ENCODE results near the gene COPZ1.

COPZ1 gene

GRCh38 chr12:54392485-54393206 lies 67.7 kb downstream of the COPZ1 start:
- TF ChIP-seq ZNF565 (CRISPR knock-in tag; conservative IDR thresholded peaks at IDR 0.05; ENCODE audit: low read depth), result no peak
- no peak for TF ChIP-seq GLIS3 (CRISPR knock-in tag; IDR thresholded peaks at IDR 0.05)
- TF ChIP-seq, protein P1, sequence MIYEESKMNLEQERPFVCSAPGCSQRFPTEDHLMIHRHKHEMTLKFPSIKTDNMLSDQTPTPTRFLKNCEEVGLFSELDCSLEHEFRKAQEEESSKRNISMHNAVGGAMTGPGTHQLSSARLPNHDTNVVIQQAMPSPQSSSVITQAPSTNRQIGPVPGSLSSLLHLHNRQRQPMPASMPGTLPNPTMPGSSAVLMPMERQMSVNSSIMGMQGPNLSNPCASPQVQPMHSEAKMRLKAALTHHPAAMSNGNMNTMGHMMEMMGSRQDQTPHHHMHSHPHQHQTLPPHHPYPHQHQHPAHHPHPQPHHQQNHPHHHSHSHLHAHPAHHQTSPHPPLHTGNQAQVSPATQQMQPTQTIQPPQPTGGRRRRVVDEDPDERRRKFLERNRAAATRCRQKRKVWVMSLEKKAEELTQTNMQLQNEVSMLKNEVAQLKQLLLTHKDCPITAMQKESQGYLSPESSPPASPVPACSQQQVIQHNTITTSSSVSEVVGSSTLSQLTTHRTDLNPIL (CRISPR knock-in tag; IDR thresholded peaks at IDR 0.05; ENCODE audit: low read depth), result no peak
- TF ChIP-seq SNAI2 (CRISPR knock-in tag; IDR thresholded peaks at IDR 0.05), result no peak
- TF ChIP-seq OSR1 (CRISPR knock-in tag; IDR thresholded peaks at IDR 0.05), result no peak
- no peak for TF ChIP-seq ZFP30 (CRISPR knock-in tag; IDR thresholded peaks at IDR 0.05)
- TF ChIP-seq ESRRG (CRISPR knock-in tag; IDR thresholded peaks at IDR 0.05), result no peak
- TF ChIP-seq, protein P2, sequence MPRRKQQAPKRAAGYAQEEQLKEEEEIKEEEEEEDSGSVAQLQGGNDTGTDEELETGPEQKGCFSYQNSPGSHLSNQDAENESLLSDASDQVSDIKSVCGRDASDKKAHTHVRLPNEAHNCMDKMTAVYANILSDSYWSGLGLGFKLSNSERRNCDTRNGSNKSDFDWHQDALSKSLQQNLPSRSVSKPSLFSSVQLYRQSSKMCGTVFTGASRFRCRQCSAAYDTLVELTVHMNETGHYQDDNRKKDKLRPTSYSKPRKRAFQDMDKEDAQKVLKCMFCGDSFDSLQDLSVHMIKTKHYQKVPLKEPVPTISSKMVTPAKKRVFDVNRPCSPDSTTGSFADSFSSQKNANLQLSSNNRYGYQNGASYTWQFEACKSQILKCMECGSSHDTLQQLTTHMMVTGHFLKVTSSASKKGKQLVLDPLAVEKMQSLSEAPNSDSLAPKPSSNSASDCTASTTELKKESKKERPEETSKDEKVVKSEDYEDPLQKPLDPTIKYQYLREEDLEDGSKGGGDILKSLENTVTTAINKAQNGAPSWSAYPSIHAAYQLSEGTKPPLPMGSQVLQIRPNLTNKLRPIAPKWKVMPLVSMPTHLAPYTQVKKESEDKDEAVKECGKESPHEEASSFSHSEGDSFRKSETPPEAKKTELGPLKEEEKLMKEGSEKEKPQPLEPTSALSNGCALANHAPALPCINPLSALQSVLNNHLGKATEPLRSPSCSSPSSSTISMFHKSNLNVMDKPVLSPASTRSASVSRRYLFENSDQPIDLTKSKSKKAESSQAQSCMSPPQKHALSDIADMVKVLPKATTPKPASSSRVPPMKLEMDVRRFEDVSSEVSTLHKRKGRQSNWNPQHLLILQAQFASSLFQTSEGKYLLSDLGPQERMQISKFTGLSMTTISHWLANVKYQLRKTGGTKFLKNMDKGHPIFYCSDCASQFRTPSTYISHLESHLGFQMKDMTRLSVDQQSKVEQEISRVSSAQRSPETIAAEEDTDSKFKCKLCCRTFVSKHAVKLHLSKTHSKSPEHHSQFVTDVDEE (CRISPR knock-in tag; IDR thresholded peaks at IDR 0.05), result no peak
- TF ChIP-seq PATZ1 (CRISPR knock-in tag; IDR thresholded peaks at IDR 0.05; ENCODE audit: borderline replicate concordance), result no peak
- TF ChIP-seq CSDC2 (CRISPR knock-in tag; IDR thresholded peaks at IDR 0.05), result no peak
- TF ChIP-seq ZNF8 (CRISPR knock-in tag; IDR thresholded peaks at IDR 0.05), result no peak
- TF ChIP-seq, protein P3, sequence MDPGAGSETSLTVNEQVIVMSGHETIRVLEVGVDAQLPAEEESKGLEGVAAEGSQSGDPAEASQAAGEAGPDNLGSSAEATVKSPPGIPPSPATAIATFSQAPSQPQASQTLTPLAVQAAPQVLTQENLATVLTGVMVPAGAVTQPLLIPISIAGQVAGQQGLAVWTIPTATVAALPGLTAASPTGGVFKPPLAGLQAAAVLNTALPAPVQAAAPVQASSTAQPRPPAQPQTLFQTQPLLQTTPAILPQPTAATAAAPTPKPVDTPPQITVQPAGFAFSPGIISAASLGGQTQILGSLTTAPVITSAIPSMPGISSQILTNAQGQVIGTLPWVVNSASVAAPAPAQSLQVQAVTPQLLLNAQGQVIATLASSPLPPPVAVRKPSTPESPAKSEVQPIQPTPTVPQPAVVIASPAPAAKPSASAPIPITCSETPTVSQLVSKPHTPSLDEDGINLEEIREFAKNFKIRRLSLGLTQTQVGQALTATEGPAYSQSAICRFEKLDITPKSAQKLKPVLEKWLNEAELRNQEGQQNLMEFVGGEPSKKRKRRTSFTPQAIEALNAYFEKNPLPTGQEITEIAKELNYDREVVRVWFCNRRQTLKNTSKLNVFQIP (CRISPR knock-in tag; IDR thresholded peaks at IDR 0.05; ENCODE audit: borderline replicate concordance, low read depth), result no peak
- TF ChIP-seq, protein P4, sequence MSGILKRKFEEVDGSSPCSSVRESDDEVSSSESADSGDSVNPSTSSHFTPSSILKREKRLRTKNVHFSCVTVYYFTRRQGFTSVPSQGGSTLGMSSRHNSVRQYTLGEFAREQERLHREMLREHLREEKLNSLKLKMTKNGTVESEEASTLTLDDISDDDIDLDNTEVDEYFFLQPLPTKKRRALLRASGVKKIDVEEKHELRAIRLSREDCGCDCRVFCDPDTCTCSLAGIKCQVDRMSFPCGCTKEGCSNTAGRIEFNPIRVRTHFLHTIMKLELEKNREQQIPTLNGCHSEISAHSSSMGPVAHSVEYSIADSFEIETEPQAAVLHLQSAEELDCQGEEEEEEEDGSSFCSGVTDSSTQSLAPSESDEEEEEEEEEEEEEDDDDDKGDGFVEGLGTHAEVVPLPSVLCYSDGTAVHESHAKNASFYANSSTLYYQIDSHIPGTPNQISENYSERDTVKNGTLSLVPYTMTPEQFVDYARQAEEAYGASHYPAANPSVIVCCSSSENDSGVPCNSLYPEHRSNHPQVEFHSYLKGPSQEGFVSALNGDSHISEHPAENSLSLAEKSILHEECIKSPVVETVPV (CRISPR knock-in tag; IDR thresholded peaks at IDR 0.05), result no peak
- TF ChIP-seq TOX (CRISPR knock-in tag; IDR thresholded peaks at IDR 0.05; ENCODE audit: borderline replicate concordance), result no peak
- no peak for TF ChIP-seq TCF4 (CRISPR knock-in tag; IDR thresholded peaks at IDR 0.05; ENCODE audit: borderline replicate concordance)
- ATAC-seq, result no peak

GRCh38 chr12:54393207-54393609 lies 68.3 kb downstream of the COPZ1 start:
- no peak for ATAC-seq
- no peak for TF ChIP-seq ZFP3 (CRISPR knock-in tag; IDR thresholded peaks at IDR 0.05)
- no peak for TF ChIP-seq OSR1 (CRISPR knock-in tag; IDR thresholded peaks at IDR 0.05)
- TF ChIP-seq TCF4 (CRISPR knock-in tag; IDR thresholded peaks at IDR 0.05; ENCODE audit: borderline replicate concordance), result no peak
- TF ChIP-seq, protein P1 (CRISPR knock-in tag; IDR thresholded peaks at IDR 0.05; ENCODE audit: low read depth), result no peak
- TF ChIP-seq, protein P4 (CRISPR knock-in tag; IDR thresholded peaks at IDR 0.05), result no peak
- TF ChIP-seq GLIS3 (CRISPR knock-in tag; IDR thresholded peaks at IDR 0.05), result no peak
- TF ChIP-seq PATZ1 (CRISPR knock-in tag; IDR thresholded peaks at IDR 0.05; ENCODE audit: borderline replicate concordance), result no peak
- no peak for TF ChIP-seq RARB (CRISPR knock-in tag; IDR thresholded peaks at IDR 0.05)
- TF ChIP-seq ZNF70 (CRISPR knock-in tag; IDR thresholded peaks at IDR 0.05), result no peak
- no peak for TF ChIP-seq ZNF8 (CRISPR knock-in tag; IDR thresholded peaks at IDR 0.05)

Data from SK-N-SH treated with all-trans-retinoic acid at 6 μM for 48 hours (cell line).